ENCODE results near the gene OR51I1.

Gene OR51I1

GRCh38 chr11:5460983-5461621, 19.8 kb upstream of the OR51I1 start:
- FAIRE-seq, result no peak

GRCh38 chr11:5449432-5449831, 8.1 kb upstream of the OR51I1 start:
- DNase-seq (ENCODE audit: insufficient read length, low spot score) (no peak), FAIRE-seq (no peak)
- no peak for TF ChIP-seq SPI1 (IDR thresholded peaks at IDR 0.05; ENCODE audit: low read depth, low read length)
- no peak for TF ChIP-seq POLR2A (IDR thresholded peaks at IDR 0.05; ENCODE audit: low read depth, low read length)
- no peak for TF ChIP-seq POU2F2 (IDR thresholded peaks at IDR 0.05; ENCODE audit: low read depth, low read length)
- TF ChIP-seq TAF1 (IDR thresholded peaks at IDR 0.05; ENCODE audit: low read depth, low read length), result no peak
- no peak for TF ChIP-seq PAX5 (IDR thresholded peaks at IDR 0.05; ENCODE audit: insufficient read depth, low read length, severe bottlenecking)
- no peak for TF ChIP-seq POLR2AphosphoS5 (IDR thresholded peaks at IDR 0.05; ENCODE audit: low read depth, low read length)

More at GRCh38 chr11:5460983-5461621, 19.8 kb upstream of the OR51I1 start:
- no peak for DNase-seq (ENCODE audit: insufficient read length, low spot score)
- TF ChIP-seq SPI1 (IDR thresholded peaks at IDR 0.05; ENCODE audit: low read depth, low read length) (no peak), PAX5 (IDR thresholded peaks at IDR 0.05; ENCODE audit: insufficient read depth, low read length, severe bottlenecking) (no peak), TAF1 (IDR thresholded peaks at IDR 0.05; ENCODE audit: low read depth, low read length) (no peak), POU2F2 (IDR thresholded peaks at IDR 0.05; ENCODE audit: low read depth, low read length) (no peak), POLR2A (IDR thresholded peaks at IDR 0.05; ENCODE audit: low read depth, low read length) (no peak), POLR2AphosphoS5 (IDR thresholded peaks at IDR 0.05; ENCODE audit: low read depth, low read length) (no peak)

- TF ChIP-seq POLR2AphosphoS5 (IDR thresholded peaks at IDR 0.05; ENCODE audit: low read depth, low read length), result no peak
- no peak for TF ChIP-seq PAX5 (IDR thresholded peaks at IDR 0.05; ENCODE audit: insufficient read depth, low read length, severe bottlenecking)
- no peak for TF ChIP-seq POU2F2 (IDR thresholded peaks at IDR 0.05; ENCODE audit: low read depth, low read length)
- TF ChIP-seq TAF1 (IDR thresholded peaks at IDR 0.05; ENCODE audit: low read depth, low read length), result no peak
- TF ChIP-seq SPI1 (IDR thresholded peaks at IDR 0.05; ENCODE audit: low read depth, low read length), result no peak
- TF ChIP-seq POLR2A (IDR thresholded peaks at IDR 0.05; ENCODE audit: low read depth, low read length), result no peak
- DNase-seq (ENCODE audit: insufficient read length, low spot score), result no peak
- no peak for FAIRE-seq
These were observed 7.7 kb upstream of the OR51I1 start, which contains the start of gene OR51I2 for GRCh38 chr11:5449023-5449422. OR51I2 (plus strand) TSS chr11:5449323; CDS start chr11:5453489, 4,166 bp downstream.

- DNase-seq (ENCODE audit: insufficient read length, low spot score) (no peak), FAIRE-seq (no peak)
- TF ChIP-seq TAF1 (IDR thresholded peaks at IDR 0.05; ENCODE audit: low read depth, low read length), result no peak
- TF ChIP-seq PAX5 (IDR thresholded peaks at IDR 0.05; ENCODE audit: insufficient read depth, low read length, severe bottlenecking), result no peak
- no peak for TF ChIP-seq SPI1 (IDR thresholded peaks at IDR 0.05; ENCODE audit: low read depth, low read length)
- TF ChIP-seq POLR2A (IDR thresholded peaks at IDR 0.05; ENCODE audit: low read depth, low read length), result no peak
- TF ChIP-seq POU2F2 (IDR thresholded peaks at IDR 0.05; ENCODE audit: low read depth, low read length), result no peak
- TF ChIP-seq POLR2AphosphoS5 (IDR thresholded peaks at IDR 0.05; ENCODE audit: low read depth, low read length), result no peak
These were observed 2.6 kb upstream of the OR51I1 start for GRCh38 chr11:5443835-5444393.

GRCh38 chr11:5423131-5423530, 18.2 kb downstream of the OR51I1 start:
- no peak for DNase-seq (ENCODE audit: insufficient read length, low spot score)
- TF ChIP-seq POLR2AphosphoS5 (IDR thresholded peaks at IDR 0.05; ENCODE audit: low read depth, low read length) (no peak), SPI1 (IDR thresholded peaks at IDR 0.05; ENCODE audit: low read depth, low read length) (no peak), PAX5 (IDR thresholded peaks at IDR 0.05; ENCODE audit: insufficient read depth, low read length, severe bottlenecking) (no peak), POLR2A (IDR thresholded peaks at IDR 0.05; ENCODE audit: low read depth, low read length) (no peak), POU2F2 (IDR thresholded peaks at IDR 0.05; ENCODE audit: low read depth, low read length) (no peak), TAF1 (IDR thresholded peaks at IDR 0.05; ENCODE audit: low read depth, low read length) (no peak)
- FAIRE-seq, result no peak

- FAIRE-seq, result no peak
These were observed 19.5 kb downstream of the OR51I1 start, which contains the start of gene OR51Q1 for GRCh38 chr11:5421811-5422210. OR51Q1 (plus strand) TSS chr11:5422111; CDS start chr11:5422201, 90 bp downstream.

GRCh38 chr11:5420993-5421392, 20.3 kb downstream of the OR51I1 start:
- no peak for FAIRE-seq

More at GRCh38 chr11:5421811-5422210, 19.5 kb downstream of the OR51I1 start, which contains the start of gene OR51Q1:
- TF ChIP-seq SPI1 (IDR thresholded peaks at IDR 0.05; ENCODE audit: low read depth, low read length) (no peak), TAF1 (IDR thresholded peaks at IDR 0.05; ENCODE audit: low read depth, low read length) (no peak), POLR2AphosphoS5 (IDR thresholded peaks at IDR 0.05; ENCODE audit: low read depth, low read length) (no peak), PAX5 (IDR thresholded peaks at IDR 0.05; ENCODE audit: insufficient read depth, low read length, severe bottlenecking) (no peak), POLR2A (IDR thresholded peaks at IDR 0.05; ENCODE audit: low read depth, low read length) (no peak), POU2F2 (IDR thresholded peaks at IDR 0.05; ENCODE audit: low read depth, low read length) (no peak)
- no peak for DNase-seq (ENCODE audit: insufficient read length, low spot score)

GRCh38 chr11:5405173-5405572, 36.1 kb downstream of the OR51I1 start:
- TF ChIP-seq SPI1 (IDR thresholded peaks at IDR 0.05; ENCODE audit: low read depth, low read length) (no peak), POU2F2 (IDR thresholded peaks at IDR 0.05; ENCODE audit: low read depth, low read length) (no peak), TAF1 (IDR thresholded peaks at IDR 0.05; ENCODE audit: low read depth, low read length) (no peak), POLR2A (IDR thresholded peaks at IDR 0.05; ENCODE audit: low read depth, low read length) (no peak), POLR2AphosphoS5 (IDR thresholded peaks at IDR 0.05; ENCODE audit: low read depth, low read length) (no peak), PAX5 (IDR thresholded peaks at IDR 0.05; ENCODE audit: insufficient read depth, low read length, severe bottlenecking) (no peak)
- DNase-seq (ENCODE audit: insufficient read length, low spot score) (no peak), FAIRE-seq (no peak)

More at GRCh38 chr11:5420993-5421392, 20.3 kb downstream of the OR51I1 start:
- TF ChIP-seq POU2F2 (IDR thresholded peaks at IDR 0.05; ENCODE audit: low read depth, low read length) (no peak), POLR2AphosphoS5 (IDR thresholded peaks at IDR 0.05; ENCODE audit: low read depth, low read length) (no peak), TAF1 (IDR thresholded peaks at IDR 0.05; ENCODE audit: low read depth, low read length) (no peak), SPI1 (IDR thresholded peaks at IDR 0.05; ENCODE audit: low read depth, low read length) (no peak), PAX5 (IDR thresholded peaks at IDR 0.05; ENCODE audit: insufficient read depth, low read length, severe bottlenecking) (no peak), POLR2A (IDR thresholded peaks at IDR 0.05; ENCODE audit: low read depth, low read length) (no peak)
- no peak for DNase-seq (ENCODE audit: insufficient read length, low spot score)

GRCh38 chr11:5398936-5399335, 42.4 kb downstream of the OR51I1 start:
- no peak for FAIRE-seq
- TF ChIP-seq POU2F2 (IDR thresholded peaks at IDR 0.05; ENCODE audit: low read depth, low read length) (no peak), SPI1 (IDR thresholded peaks at IDR 0.05; ENCODE audit: low read depth, low read length) (no peak), PAX5 (IDR thresholded peaks at IDR 0.05; ENCODE audit: insufficient read depth, low read length, severe bottlenecking) (no peak), POLR2A (IDR thresholded peaks at IDR 0.05; ENCODE audit: low read depth, low read length) (no peak), TAF1 (IDR thresholded peaks at IDR 0.05; ENCODE audit: low read depth, low read length) (no peak)
- no peak for DNase-seq (ENCODE audit: insufficient read length, low spot score)
